ENCODE results near the gene EZH1. TPM values are rescaled to one million over a fixed set of nuclear protein-coding genes. Genes with fewer than 3 reads are reported as not detected.

Gene EZH1
- total and polyA plus RNA-seq, 2 of the 4 experiments (the other 2 are of a cell fraction) = 17.6 to 27.3 TPM

DNA sequence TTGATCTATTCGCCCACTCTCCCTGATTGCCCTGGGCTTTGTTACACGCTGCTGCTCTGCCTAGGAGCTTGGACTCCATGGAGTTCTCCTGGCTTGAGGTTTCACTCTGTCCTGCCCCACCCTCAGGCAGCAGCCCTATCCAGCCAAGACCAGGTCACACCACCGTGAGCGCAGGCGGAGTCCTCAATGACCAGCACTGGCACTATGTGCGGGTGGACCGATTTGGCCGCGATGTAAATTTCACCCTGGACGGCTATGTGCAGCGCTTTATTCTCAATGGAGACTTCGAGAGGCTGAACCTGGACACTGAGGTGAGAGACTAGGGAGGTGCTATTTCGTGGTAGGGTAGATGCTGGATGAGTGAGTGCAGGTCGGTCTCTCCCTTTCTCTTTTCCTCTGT lies 59.0 kb downstream of the EZH1 start:
- Histone ChIP-seq H3K14ac (replicated peaks; ENCODE audit: low read depth, low read length) (no peak overlapping the region), H3K9ac (ENCODE audit: low read depth, low read length) (no peak overlapping the region), H2BK20ac (ENCODE audit: low read depth, low read length) (no peak overlapping the region), H2BK15ac (ENCODE audit: low read depth, low read length) (no peak overlapping the region), H3K4ac (ENCODE audit: low read depth, low read length) (no peak overlapping the region), H3K79me1 (ENCODE audit: low read depth in 1 of 2, low read length in 2 of 2) (peaks cover 7 to 28% of the 10 kb centered on the region in 2 experiments), H3K56ac (ENCODE audit: extremely low read depth, insufficient read depth, low read length) (no peak overlapping the region), H4K20me1 (ENCODE audit: insufficient read depth, low read length) (0 out of 2 replicates have a peak, but pooled peaks cover 8% of the 10 kb centered on the region), H3K9me3 (ENCODE audit: control insufficient read depth, insufficient read depth, low read length) (no peaks in the 10 kb centered on the region), H2AK5ac (ENCODE audit: low read depth, low read length) (no peak overlapping the region), H3K36me3 (ENCODE audit: control insufficient read depth, insufficient read depth, low read length) (peaks cover 51% of the 10 kb centered on the region), H3K23ac (ENCODE audit: low read depth, low read length) (no peak overlapping the region), H4K91ac (ENCODE audit: insufficient read depth, low read depth, low read length) (no peak overlapping the region), H3K18ac (ENCODE audit: low read depth, low read length) (no peak overlapping the region), H2AK9ac (replicated peaks; ENCODE audit: low read depth, low read length, poor library complexity) (no peak overlapping the region), H3K27ac (ENCODE audit: insufficient read depth, low read length) (no peak overlapping the region), H3K4me1 (ENCODE audit: control insufficient read depth, insufficient read depth, low read length) (peaks cover 9% of the 10 kb centered on the region; the same call in 1 of the 2 replicates), H4K8ac (ENCODE audit: low read depth in 2 of 2, low read length in 2 of 2) (no peak overlapping the region), H3K27me3 (ENCODE audit: control insufficient read depth, insufficient read depth, low read length) (no peaks in the 10 kb centered on the region), H2AFZ (replicated peaks; ENCODE audit: low read length, poor library complexity) (no peak overlapping the region), H2BK5ac (ENCODE audit: low read depth, low read length, poor library complexity, severe bottlenecking) (no peak overlapping the region), H3K4me3 (ENCODE audit: insufficient read depth, low read depth, low read length) (no peak overlapping the region), H2BK120ac (ENCODE audit: low read depth, low read length) (no peak overlapping the region), H4K5ac (ENCODE audit: low read depth, low read length) (no peak overlapping the region), H3K4me2 (ENCODE audit: low read depth, low read length) (no peak overlapping the region), H3K9me1 (ENCODE audit: insufficient read depth, low read length) (peaks cover 16% of the 10 kb centered on the region)
- intact Hi-C loops (cut with micrococcal nuclease) (no loop called here), in situ Hi-C loops (cut with MboI; ENCODE audit: low sequenced_read_pairs) (loop anchor here (25.0 kb wide), 1 partner anchor 626 kb away; no protein-coding TSS in a partner anchor), dilution Hi-C loops (cut with HindIII; ENCODE audit: low sequenced_read_pairs, unreplicated experiment) (no loop called here)
- DNase-seq = no peak
- no peak for ATAC-seq (ENCODE audit: low read depth)
- CTCF ChIA-PET = no interaction called here
- WGBS, 2 experiments (ENCODE audit: extremely low coverage in 2 of 2, insufficient read length in 1 of 2) = 90% methylated on average over 2 of the region's 14 CpGs; no CpG with 5 or more reads in 1 of the 2 experiments
- POLR2A ChIA-PET (ENCODE audit: unreplicated experiment) = no interaction called here
- TF ChIP-seq FOS (IDR thresholded peaks at IDR 0.05; ENCODE audit: low read depth, low read length) (no peak), MAZ (IDR thresholded peaks at IDR 0.05; ENCODE audit: borderline replicate concordance, low read depth, low read length) (no peak), SMC3 (IDR thresholded peaks at IDR 0.05; ENCODE audit: low read depth, low read length) (no peak), MXI1 (IDR thresholded peaks at IDR 0.05; ENCODE audit: borderline replicate concordance, low read depth, low read length) (no peak), RFX5 (IDR thresholded peaks at IDR 0.05; ENCODE audit: low read depth, low read length) (no peak), POLR2A (IDR thresholded peaks at IDR 0.05; ENCODE audit: low read depth, low read length) (no peak), BHLHE40 (IDR thresholded peaks at IDR 0.05; ENCODE audit: low read depth, low read length) (no peak), ELK1 (IDR thresholded peaks at IDR 0.05; ENCODE audit: borderline replicate concordance, low read depth, low read length) (no peak), CEBPB (IDR thresholded peaks at IDR 0.05; ENCODE audit: low read depth, low read length) (no peak), CHD1 (IDR thresholded peaks at IDR 0.05; ENCODE audit: low read depth, low read length) (no peak), RCOR1 (IDR thresholded peaks at IDR 0.05; ENCODE audit: insufficient replicate concordance, low read length) (no peak), MAFK (IDR thresholded peaks at IDR 0.05; ENCODE audit: low read depth, low read length) (no peak), RAD21 (IDR thresholded peaks at IDR 0.05; ENCODE audit: low read length) (no peak), NFE2L2 (IDR thresholded peaks at IDR 0.05; ENCODE audit: low read depth, low read length) (no peak)
- TF ChIP-seq, protein P1, sequence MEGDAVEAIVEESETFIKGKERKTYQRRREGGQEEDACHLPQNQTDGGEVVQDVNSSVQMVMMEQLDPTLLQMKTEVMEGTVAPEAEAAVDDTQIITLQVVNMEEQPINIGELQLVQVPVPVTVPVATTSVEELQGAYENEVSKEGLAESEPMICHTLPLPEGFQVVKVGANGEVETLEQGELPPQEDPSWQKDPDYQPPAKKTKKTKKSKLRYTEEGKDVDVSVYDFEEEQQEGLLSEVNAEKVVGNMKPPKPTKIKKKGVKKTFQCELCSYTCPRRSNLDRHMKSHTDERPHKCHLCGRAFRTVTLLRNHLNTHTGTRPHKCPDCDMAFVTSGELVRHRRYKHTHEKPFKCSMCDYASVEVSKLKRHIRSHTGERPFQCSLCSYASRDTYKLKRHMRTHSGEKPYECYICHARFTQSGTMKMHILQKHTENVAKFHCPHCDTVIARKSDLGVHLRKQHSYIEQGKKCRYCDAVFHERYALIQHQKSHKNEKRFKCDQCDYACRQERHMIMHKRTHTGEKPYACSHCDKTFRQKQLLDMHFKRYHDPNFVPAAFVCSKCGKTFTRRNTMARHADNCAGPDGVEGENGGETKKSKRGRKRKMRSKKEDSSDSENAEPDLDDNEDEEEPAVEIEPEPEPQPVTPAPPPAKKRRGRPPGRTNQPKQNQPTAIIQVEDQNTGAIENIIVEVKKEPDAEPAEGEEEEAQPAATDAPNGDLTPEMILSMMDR (conservative IDR thresholded peaks at IDR 0.05; ENCODE audit: low read depth, low read length) = no peak
- TF ChIP-seq, protein P2, sequence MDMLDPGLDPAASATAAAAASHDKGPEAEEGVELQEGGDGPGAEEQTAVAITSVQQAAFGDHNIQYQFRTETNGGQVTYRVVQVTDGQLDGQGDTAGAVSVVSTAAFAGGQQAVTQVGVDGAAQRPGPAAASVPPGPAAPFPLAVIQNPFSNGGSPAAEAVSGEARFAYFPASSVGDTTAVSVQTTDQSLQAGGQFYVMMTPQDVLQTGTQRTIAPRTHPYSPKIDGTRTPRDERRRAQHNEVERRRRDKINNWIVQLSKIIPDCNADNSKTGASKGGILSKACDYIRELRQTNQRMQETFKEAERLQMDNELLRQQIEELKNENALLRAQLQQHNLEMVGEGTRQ (IDR thresholded peaks at IDR 0.05; ENCODE audit: low read depth, low read length) = no peak
- BruUV-seq (replicated peaks) = no TSS peak

Data from IMR-90 (cell line).